ENCODE results near the gene DDI1. TPM values are rescaled to one million over a fixed set of nuclear protein-coding genes. Genes with fewer than 3 reads are reported as not detected.

The DDI1 gene
- total and polyA plus RNA-seq, 10 of the 15 experiments (the other 5 are each of a cell fraction or from before 2014, with no cell fraction given): not detected

DNA sequence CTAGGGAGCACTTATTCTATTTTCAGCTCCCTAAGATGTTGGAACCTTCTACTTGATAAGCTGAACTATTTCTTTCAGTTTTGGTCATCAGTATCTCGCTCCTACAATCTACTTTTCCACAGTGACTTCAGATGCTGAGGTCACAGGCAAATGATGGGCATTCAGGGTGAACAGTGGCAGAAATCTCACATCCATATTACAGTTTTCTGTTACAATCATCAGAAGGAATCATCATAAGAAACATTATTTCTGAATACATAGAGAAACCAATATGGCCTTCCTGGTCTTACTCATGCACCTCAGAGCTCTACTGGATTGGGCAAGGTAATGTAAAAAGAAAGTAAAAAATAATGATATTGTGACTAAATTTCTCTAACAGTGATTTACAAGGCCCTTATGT, 39.4 kb upstream of the DDI1 start:
- Histone ChIP-seq H3K79me2 (ENCODE audit: control insufficient read depth, insufficient read depth, low read length) (no peaks in the 10 kb centered on the region), H3K4me1 (ENCODE audit: control insufficient read depth, insufficient read depth, low read length) (no peaks in the 10 kb centered on the region), H3K4me2 (ENCODE audit: control insufficient read depth, insufficient read depth) (no peak overlapping the region), H3K9ac (ENCODE audit: control insufficient read depth, insufficient read depth, low read length) (no peak overlapping the region), H3K27ac (ENCODE audit: control insufficient read depth, insufficient read depth) (no peak overlapping the region), H3K4me3 (no peak overlapping the region), H3K36me3 (ENCODE audit: control insufficient read depth in 2 of 2, insufficient read depth in 2 of 2, low read length in 1 of 2) (no peaks in the 10 kb centered on the region), H4K20me1 (ENCODE audit: control insufficient read depth, insufficient read depth) (no peaks in the 10 kb centered on the region), H3K27me3 (replicated peaks in 1 of 2; ENCODE audit: control insufficient read depth in 2 of 2, insufficient read depth in 2 of 2, low read length in 1 of 2) (no peaks in the 10 kb centered on the region), H2AFZ (ENCODE audit: control insufficient read depth, low read depth, low read length) (no peak overlapping the region), H3K9me3 (replicated peaks; ENCODE audit: control insufficient read depth, insufficient read depth, low read length) (no peaks in the 10 kb centered on the region; the same call in 2 of the 3 replicates)
- in situ Hi-C loops (cut with MboI): no loop called here
- ATAC-seq: peak; percentile 64
- RAD21 ChIA-PET (ENCODE audit: unreplicated experiment): no interaction called here
- no peak for TF ChIP-seq PML (IDR thresholded peaks at IDR 0.05; ENCODE audit: low read length)
- TF ChIP-seq, protein P1, sequence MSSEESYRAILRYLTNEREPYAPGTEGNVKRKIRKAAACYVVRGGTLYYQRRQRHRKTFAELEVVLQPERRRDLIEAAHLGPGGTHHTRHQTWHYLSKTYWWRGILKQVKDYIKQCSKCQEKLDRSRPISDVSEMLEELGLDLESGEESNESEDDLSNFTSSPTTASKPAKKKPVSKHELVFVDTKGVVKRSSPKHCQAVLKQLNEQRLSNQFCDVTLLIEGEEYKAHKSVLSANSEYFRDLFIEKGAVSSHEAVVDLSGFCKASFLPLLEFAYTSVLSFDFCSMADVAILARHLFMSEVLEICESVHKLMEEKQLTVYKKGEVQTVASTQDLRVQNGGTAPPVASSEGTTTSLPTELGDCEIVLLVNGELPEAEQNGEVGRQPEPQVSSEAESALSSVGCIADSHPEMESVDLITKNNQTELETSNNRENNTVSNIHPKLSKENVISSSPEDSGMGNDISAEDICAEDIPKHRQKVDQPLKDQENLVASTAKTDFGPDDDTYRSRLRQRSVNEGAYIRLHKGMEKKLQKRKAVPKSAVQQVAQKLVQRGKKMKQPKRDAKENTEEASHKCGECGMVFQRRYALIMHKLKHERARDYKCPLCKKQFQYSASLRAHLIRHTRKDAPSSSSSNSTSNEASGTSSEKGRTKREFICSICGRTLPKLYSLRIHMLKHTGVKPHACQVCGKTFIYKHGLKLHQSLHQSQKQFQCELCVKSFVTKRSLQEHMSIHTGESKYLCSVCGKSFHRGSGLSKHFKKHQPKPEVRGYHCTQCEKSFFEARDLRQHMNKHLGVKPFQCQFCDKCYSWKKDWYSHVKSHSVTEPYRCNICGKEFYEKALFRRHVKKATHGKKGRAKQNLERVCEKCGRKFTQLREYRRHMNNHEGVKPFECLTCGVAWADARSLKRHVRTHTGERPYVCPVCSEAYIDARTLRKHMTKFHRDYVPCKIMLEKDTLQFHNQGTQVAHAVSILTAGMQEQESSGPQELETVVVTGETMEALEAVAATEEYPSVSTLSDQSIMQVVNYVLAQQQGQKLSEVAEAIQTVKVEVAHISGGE (CRISPR knock-in tag; IDR thresholded peaks at IDR 0.05): no peak
- TF ChIP-seq SMC3 (IDR thresholded peaks at IDR 0.05; ENCODE audit: borderline replicate concordance, low read length): no peak
- TF ChIP-seq RBBP5 (conservative IDR thresholded peaks at IDR 0.05): no peak
- no peak for TF ChIP-seq LARP7 (IDR thresholded peaks at IDR 0.05)
- TF ChIP-seq ESRRA (IDR thresholded peaks at IDR 0.05; ENCODE audit: low read length): no peak
- TF ChIP-seq IKZF1 (conservative IDR thresholded peaks at IDR 0.05): no peak
- TF ChIP-seq CEBPB (IDR thresholded peaks at IDR 0.05; ENCODE audit: borderline replicate concordance in 1 of 2, low read depth in 2 of 2, low read length in 2 of 2): no peak
- TF ChIP-seq, protein P2, sequence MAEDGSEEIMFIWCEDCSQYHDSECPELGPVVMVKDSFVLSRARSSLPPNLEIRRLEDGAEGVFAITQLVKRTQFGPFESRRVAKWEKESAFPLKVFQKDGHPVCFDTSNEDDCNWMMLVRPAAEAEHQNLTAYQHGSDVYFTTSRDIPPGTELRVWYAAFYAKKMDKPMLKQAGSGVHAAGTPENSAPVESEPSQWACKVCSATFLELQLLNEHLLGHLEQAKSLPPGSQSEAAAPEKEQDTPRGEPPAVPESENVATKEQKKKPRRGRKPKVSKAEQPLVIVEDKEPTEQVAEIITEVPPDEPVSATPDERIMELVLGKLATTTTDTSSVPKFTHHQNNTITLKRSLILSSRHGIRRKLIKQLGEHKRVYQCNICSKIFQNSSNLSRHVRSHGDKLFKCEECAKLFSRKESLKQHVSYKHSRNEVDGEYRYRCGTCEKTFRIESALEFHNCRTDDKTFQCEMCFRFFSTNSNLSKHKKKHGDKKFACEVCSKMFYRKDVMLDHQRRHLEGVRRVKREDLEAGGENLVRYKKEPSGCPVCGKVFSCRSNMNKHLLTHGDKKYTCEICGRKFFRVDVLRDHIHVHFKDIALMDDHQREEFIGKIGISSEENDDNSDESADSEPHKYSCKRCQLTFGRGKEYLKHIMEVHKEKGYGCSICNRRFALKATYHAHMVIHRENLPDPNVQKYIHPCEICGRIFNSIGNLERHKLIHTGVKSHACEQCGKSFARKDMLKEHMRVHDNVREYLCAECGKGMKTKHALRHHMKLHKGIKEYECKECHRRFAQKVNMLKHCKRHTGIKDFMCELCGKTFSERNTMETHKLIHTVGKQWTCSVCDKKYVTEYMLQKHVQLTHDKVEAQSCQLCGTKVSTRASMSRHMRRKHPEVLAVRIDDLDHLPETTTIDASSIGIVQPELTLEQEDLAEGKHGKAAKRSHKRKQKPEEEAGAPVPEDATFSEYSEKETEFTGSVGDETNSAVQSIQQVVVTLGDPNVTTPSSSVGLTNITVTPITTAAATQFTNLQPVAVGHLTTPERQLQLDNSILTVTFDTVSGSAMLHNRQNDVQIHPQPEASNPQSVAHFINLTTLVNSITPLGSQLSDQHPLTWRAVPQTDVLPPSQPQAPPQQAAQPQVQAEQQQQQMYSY (CRISPR knock-in tag; IDR thresholded peaks at IDR 0.05): no peak
- no peak for TF ChIP-seq MEF2A (IDR thresholded peaks at IDR 0.05; ENCODE audit: insufficient read depth, low read depth, low read length)
- no peak for TF ChIP-seq SPI1 (IDR thresholded peaks at IDR 0.05; ENCODE audit: borderline replicate concordance, insufficient read depth, low read depth, low read length)
- TF ChIP-seq, protein P3, sequence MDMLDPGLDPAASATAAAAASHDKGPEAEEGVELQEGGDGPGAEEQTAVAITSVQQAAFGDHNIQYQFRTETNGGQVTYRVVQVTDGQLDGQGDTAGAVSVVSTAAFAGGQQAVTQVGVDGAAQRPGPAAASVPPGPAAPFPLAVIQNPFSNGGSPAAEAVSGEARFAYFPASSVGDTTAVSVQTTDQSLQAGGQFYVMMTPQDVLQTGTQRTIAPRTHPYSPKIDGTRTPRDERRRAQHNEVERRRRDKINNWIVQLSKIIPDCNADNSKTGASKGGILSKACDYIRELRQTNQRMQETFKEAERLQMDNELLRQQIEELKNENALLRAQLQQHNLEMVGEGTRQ (IDR thresholded peaks at IDR 0.05; ENCODE audit: borderline replicate concordance, low read depth, low read length): no peak
- no peak for TF ChIP-seq MEF2B (IDR thresholded peaks at IDR 0.05; ENCODE audit: partially characterized antibody, poor library complexity, severe bottlenecking)
- TF ChIP-seq EED (IDR thresholded peaks at IDR 0.05; ENCODE audit: low read depth): no peak
- FAIRE-seq: no peak
- DNase-seq (ENCODE audit: low read depth, low spot score): peak; percentile 3
- intact Hi-C loops (cut with micrococcal nuclease; ENCODE audit: unreplicated experiment): no loop called here
- SMC1A ChIA-PET (ENCODE audit: uncharacterized antibody, unreplicated experiment): interaction anchor here (0.8 to 2.8 kb wide), 4 partner anchors 11 to 1771 kb away, joined by 3 to 12 read pairs (median 4); no protein-coding TSS in a partner anchor
- WGBS (ENCODE audit: insufficient coverage, insufficient replicate concordance, low lambda C conversion rate, missing lambda C conversion rate): 0% methylated on average over 1 of the region's 1 CpG
- no TSS peak for BruUV-seq (replicated peaks)
- POLR2A ChIA-PET: no interaction called here
- CTCF ChIA-PET: no interaction called here

Data from GM12878 (cell line).